ENCODE data around the gene PRRC2B. TPM values are rescaled to one million over a fixed set of nuclear protein-coding genes. Genes with fewer than 3 reads are reported as not detected.
A peak's percentile ranks its signal among the peaks of the same experiment; 100 is the strongest.

PRRC2B gene
- polyA plus RNA-seq, 1 donor = 189 TPM

GRCh38 chr9:131484560-131485185, 90.8 kb downstream of the PRRC2B start:
- DNase-seq = no peak

- DNase-seq = no peak
These were observed 91.3 kb downstream of the PRRC2B start for GRCh38 chr9:131485206-131485605.

GRCh38 chr9:131485728-131486422, 92.0 kb downstream of the PRRC2B start:
- DNase-seq = no peak

- no peak for DNase-seq
These were observed 93.1 kb downstream of the PRRC2B start for GRCh38 chr9:131487001-131487400.

- DNase-seq = no peak
These were observed 93.7 kb downstream of the PRRC2B start for GRCh38 chr9:131487621-131488031.

GRCh38 chr9:131490514-131490913, 96.6 kb downstream of the PRRC2B start:
- no peak for DNase-seq

GRCh38 chr9:131491001-131491710, 97.3 kb downstream of the PRRC2B start:
- DNase-seq = no peak

- no peak for DNase-seq
These were observed 98.2 kb downstream of the PRRC2B start for GRCh38 chr9:131492070-131492469.

- DNase-seq = no peak
These were observed 100.5 kb downstream of the PRRC2B start for GRCh38 chr9:131494296-131494870.

- no peak for DNase-seq
These were observed 101.9 kb downstream of the PRRC2B start for GRCh38 chr9:131495785-131496184.

GRCh38 chr9:131496844-131497405, 103.0 kb downstream of the PRRC2B start:
- DNase-seq = no peak

GRCh38 chr9:131499254-131499767, 105.4 kb downstream of the PRRC2B start:
- no peak for DNase-seq

- no peak for DNase-seq
These were observed 106.5 kb downstream of the PRRC2B start for GRCh38 chr9:131500377-131500776.

- no peak for DNase-seq
These were observed 107.2 kb downstream of the PRRC2B start for GRCh38 chr9:131500939-131501541.

GRCh38 chr9:131502781-131503625, 109.1 kb downstream of the PRRC2B start, which contains the start of gene POMT1:
TSS of gene POMT1 (plus strand) at chr9:131502918. CDS start at chr9:131504219, 1,301 bp downstream.
- peak; percentile 85 for DNase-seq

- DNase-seq = no peak
These were observed 110.0 kb downstream of the PRRC2B start for GRCh38 chr9:131503626-131504465.

GRCh38 chr9:131505012-131505411, 111.1 kb downstream of the PRRC2B start:
- no peak for DNase-seq

- DNase-seq = no peak
These were observed 117.5 kb downstream of the PRRC2B start for GRCh38 chr9:131511416-131511815.

GRCh38 chr9:131511880-131512279, 118.0 kb downstream of the PRRC2B start:
- DNase-seq = no peak

- DNase-seq = no peak
These were observed 119.3 kb downstream of the PRRC2B start for GRCh38 chr9:131513177-131513576.
